ENCODE measurements around the gene XPO6.
A peak's percentile ranks its signal among the peaks of the same experiment; 100 is the strongest.

The XPO6 gene

DNA sequence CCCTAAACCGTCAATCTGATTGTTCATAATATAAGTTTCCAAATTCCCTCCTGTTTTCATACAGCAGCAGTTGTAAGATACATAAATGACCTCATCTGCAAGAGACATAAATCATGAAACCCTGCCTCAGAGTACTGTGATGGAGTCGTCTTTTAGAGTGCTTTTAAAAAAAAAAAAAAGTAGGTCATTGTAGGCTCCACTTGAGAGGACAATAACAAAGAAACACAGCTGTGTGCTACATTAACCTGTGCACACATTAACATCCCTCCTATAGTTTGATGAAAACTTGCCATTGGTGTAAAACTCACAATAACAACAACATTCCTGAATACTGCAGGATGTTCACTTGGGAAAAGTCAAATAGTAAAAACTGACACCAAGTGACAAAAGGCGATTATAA lies 56.5 kb downstream of the XPO6 start:
- no peak overlapping the region for H3K4me3 ChIP-seq (ENCODE audit: low read depth, low read length)
- TF ChIP-seq, protein P1, sequence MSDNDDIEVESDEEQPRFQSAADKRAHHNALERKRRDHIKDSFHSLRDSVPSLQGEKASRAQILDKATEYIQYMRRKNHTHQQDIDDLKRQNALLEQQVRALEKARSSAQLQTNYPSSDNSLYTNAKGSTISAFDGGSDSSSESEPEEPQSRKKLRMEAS (IDR thresholded peaks at IDR 0.05; ENCODE audit: low read depth, low read length): no peak
- DNase-seq (ENCODE audit: low read depth): no peak

DNA sequence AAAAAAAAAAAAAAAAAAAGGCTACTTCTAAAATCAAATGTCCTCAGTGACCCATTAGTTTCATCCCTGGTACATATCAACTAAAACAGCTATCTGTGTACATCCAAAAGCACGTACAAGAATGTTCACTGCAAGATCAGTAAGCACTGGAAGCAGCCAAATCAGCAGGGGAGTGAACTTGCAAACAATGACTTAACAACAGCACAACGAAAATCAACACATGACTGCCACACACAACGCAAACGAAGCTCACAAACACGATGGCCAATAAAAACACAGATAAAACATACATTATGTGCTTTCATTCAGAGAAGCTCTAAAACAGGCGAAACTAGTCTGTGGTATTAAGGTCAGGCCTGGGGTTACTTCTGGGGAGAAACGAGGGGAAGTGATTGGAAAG lies 60.6 kb downstream of the XPO6 start:
- H3K4me3 ChIP-seq (ENCODE audit: low read depth, low read length): no peak overlapping the region
- TF ChIP-seq, protein P1 (IDR thresholded peaks at IDR 0.05; ENCODE audit: low read depth, low read length): no peak
- TF ChIP-seq MYC (IDR thresholded peaks at IDR 0.05; ENCODE audit: low read depth, low read length) (no peak), POLR2A (IDR thresholded peaks at IDR 0.05; ENCODE audit: extremely low read depth, insufficient read length) (no peak)
- no peak for DNase-seq (ENCODE audit: low read depth)

DNA sequence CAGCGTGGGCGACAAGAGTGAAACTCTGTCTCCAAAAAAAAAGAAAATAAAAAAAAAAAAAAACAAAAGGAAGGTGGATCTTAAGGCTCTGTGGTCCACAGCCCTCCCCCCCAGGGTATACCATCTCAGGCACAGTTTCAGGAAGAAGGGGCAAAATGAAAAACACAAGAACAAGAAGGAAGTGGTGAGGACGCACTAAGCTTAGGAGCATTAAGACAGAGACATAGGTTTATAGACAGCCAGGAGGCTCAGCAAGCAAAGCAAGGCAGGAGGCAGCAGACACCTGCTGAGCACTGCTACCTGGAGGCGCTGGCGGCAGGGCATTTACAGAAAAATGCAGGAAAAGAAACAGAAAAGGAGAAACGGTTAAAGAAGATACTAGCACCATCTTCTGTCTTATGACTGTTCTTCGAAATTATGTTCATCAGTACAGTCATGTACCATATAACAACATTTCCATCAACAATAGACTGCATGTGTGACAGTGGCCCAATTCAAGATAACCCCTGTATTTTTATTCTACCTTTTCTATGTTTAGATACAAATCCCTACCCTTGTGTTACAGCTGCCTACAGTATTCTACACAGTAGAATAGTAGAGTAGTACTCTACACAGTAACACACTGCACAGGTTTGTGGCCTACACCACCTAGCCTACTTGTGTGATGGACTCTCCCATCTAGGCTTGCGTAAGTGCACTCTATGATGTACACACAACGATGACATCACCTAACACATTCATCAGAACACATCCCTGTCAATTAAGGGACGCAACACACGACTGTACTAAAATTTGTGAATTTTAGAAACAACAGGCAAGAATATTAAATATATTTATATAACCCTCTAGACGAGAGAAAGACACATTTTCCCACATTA lies 62.5 kb downstream of the XPO6 start:
- peak; percentile 38 for DNase-seq (ENCODE audit: low read depth)
- no peak overlapping the region for H3K4me3 ChIP-seq (ENCODE audit: low read depth, low read length)
- TF ChIP-seq, protein P1 (IDR thresholded peaks at IDR 0.05; ENCODE audit: low read depth, low read length): no peak
- TF ChIP-seq MYC (IDR thresholded peaks at IDR 0.05; ENCODE audit: low read depth, low read length) (no peak), POLR2A (IDR thresholded peaks at IDR 0.05; ENCODE audit: extremely low read depth, insufficient read length) (no peak)
- TF ChIP-seq, protein P2, sequence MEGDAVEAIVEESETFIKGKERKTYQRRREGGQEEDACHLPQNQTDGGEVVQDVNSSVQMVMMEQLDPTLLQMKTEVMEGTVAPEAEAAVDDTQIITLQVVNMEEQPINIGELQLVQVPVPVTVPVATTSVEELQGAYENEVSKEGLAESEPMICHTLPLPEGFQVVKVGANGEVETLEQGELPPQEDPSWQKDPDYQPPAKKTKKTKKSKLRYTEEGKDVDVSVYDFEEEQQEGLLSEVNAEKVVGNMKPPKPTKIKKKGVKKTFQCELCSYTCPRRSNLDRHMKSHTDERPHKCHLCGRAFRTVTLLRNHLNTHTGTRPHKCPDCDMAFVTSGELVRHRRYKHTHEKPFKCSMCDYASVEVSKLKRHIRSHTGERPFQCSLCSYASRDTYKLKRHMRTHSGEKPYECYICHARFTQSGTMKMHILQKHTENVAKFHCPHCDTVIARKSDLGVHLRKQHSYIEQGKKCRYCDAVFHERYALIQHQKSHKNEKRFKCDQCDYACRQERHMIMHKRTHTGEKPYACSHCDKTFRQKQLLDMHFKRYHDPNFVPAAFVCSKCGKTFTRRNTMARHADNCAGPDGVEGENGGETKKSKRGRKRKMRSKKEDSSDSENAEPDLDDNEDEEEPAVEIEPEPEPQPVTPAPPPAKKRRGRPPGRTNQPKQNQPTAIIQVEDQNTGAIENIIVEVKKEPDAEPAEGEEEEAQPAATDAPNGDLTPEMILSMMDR (IDR thresholded peaks at IDR 0.05; ENCODE audit: low read depth, low read length): no peak

DNA sequence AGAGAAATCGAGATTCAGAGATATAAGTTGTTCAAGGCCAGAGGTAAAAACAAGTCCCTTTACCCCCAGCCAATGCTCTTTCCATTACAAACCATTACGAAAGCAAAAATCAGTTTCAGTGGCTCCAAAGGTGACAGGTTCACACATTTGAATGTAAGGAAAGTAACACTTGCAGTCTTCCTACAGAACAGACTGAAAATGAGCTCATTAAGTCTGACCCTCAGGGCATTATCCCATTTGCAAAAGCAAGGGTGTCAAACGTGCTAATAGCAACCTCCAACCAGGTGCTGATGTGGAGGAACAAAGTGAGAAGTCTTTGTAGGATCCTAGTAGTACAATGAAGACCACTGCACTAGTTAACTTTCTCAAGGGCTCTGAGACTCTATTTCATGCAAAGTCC lies 65.2 kb downstream of the XPO6 start:
- TF ChIP-seq, protein P1 (IDR thresholded peaks at IDR 0.05; ENCODE audit: low read depth, low read length): no peak
- TF ChIP-seq POLR2A (IDR thresholded peaks at IDR 0.05; ENCODE audit: extremely low read depth, insufficient read length): no peak
- TF ChIP-seq MYC (IDR thresholded peaks at IDR 0.05; ENCODE audit: low read depth, low read length): no peak
- TF ChIP-seq, protein P2 (IDR thresholded peaks at IDR 0.05; ENCODE audit: low read depth, low read length): no peak
- DNase-seq (ENCODE audit: low read depth): no peak
- H3K4me3 ChIP-seq (ENCODE audit: low read depth, low read length): no peak overlapping the region

DNA sequence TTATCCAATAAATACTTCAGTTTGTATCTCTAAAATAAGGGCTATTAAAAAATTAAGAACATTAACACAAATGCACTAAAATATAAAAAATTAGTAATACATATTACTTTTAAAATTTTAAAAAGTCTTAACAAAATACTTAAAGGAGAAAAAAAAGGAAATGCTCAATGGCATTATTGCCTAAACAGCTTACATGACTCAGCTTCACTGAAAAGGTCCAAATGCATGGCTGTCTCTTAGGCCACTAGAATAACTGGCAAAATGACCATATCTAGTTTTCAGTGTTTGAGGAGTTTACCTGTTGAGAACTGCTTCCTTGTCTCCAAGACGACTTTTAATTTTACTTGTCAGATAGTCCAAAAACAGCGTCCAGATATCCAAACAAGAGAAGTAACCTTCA lies 66.0 kb downstream of the XPO6 start:
- peak; percentile 42 for DNase-seq (ENCODE audit: low read depth)
- TF ChIP-seq, protein P2 (IDR thresholded peaks at IDR 0.05; ENCODE audit: low read depth, low read length): no peak
- TF ChIP-seq POLR2A (IDR thresholded peaks at IDR 0.05; ENCODE audit: extremely low read depth, insufficient read length): no peak
- TF ChIP-seq, protein P1 (IDR thresholded peaks at IDR 0.05; ENCODE audit: low read depth, low read length): no peak
- H3K4me3 ChIP-seq (ENCODE audit: low read depth, low read length): no peak overlapping the region

DNA sequence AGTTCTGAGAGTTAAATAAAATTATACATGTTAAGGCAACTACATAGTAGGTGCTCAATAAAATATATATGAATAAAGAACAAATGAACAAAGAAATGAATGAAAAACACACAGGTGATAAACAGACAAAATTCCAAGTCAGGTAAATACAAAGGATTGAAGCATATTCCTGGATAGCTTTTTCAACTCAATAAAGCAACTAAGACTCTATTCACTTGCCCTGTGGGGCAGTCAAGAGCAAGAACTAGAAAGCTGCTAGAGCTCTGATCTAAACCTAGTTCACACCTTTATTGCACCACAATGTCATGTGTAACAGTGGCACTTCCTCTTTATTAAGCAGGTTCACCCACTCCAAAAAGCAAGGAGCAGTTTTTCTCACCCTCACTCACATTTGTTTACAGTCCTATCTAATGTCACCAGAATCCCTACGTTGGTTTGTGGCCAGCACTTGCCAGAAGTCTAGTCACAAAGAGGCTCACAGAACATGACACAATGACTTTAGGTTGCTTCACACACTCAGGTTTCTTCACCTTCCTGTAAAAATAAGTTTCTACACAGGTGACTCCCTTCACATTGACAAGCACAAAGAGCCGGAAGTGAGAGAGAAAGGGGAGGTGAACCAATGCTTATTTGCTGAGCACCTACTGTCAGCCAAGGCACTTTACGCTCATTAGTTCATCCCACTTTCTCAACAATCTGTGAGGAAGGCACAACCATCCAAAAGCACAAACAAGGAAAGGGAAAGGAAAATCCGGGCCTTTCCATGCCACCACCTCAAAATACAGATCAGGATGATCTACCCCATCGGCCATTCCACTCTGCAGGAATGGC lies 70.8 kb downstream of the XPO6 start:
- no peak for TF ChIP-seq POLR2A (IDR thresholded peaks at IDR 0.05; ENCODE audit: extremely low read depth, insufficient read length)
- TF ChIP-seq, protein P1 (IDR thresholded peaks at IDR 0.05; ENCODE audit: low read depth, low read length): no peak
- no peak overlapping the region for H3K4me3 ChIP-seq (ENCODE audit: low read depth, low read length)
- DNase-seq (ENCODE audit: low read depth): peak; percentile 71

DNA sequence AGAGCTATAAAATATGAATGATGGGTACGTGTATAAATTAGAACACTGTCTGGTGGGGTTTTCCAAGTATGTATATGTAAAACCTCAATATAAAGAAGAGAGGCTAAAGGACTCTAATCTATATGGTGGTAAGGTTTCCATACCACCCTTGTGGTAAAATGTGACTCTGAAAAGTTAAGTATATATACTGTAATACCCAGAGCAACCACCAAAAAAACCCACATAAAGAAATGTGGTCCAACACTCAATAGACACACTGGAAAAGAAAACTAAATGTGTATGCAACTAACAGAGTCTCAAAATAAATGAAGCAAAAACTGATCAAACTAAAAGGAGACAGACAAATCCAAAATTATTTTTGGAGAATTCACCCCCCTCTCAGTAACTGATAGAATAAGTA lies 72.2 kb downstream of the XPO6 start:
- no peak overlapping the region for H3K4me3 ChIP-seq (ENCODE audit: low read depth, low read length)
- no peak for DNase-seq (ENCODE audit: low read depth)

More for the DNA sequence above, 72.2 kb downstream of the XPO6 start:
- TF ChIP-seq POLR2A (IDR thresholded peaks at IDR 0.05; ENCODE audit: extremely low read depth, insufficient read length) (no peak), MYC (IDR thresholded peaks at IDR 0.05; ENCODE audit: low read depth, low read length) (no peak)
- TF ChIP-seq, protein P2 (IDR thresholded peaks at IDR 0.05; ENCODE audit: low read depth, low read length): no peak
- TF ChIP-seq, protein P1 (IDR thresholded peaks at IDR 0.05; ENCODE audit: low read depth, low read length): no peak
